H54 (cell line): Measurements from ENCODE around the gene LTA4H.
"Not testable (repeated sequence)": the region's sequence is repeated elsewhere in the genome, so short reads cannot be mapped to it uniquely, and the experiment has no call there.

Source experiments
- DNase-seq: peaks from one replicate; pipeline ENCODE4 v3.0.0; 2011; ENCODE audit warnings: low spot score, mixed read lengths; ENCODE audit not compliant: insufficient read length
- FAIRE-seq: peaks from 3 replicates; lab custom pipeline; 2011; peaks lifted over from hg19 to GRCh38; lab: Jason Lieb, UNC
- POLR2A ChIP-seq: IDR thresholded peaks from 2 replicates; pipeline ENCODE4 v1.6.1; 2011; ENCODE audit warnings: low read depth, mild to moderate bottlenecking, low read length

The LTA4H gene

GRCh38 chr12:95980437-95980836 is 55.0 kb downstream of the LTA4H start:
- no peak for TF ChIP-seq POLR2A
- DNase-seq (no peak), FAIRE-seq (no peak)

GRCh38 chr12:95978774-95979173 is 56.6 kb downstream of the LTA4H start:
- DNase-seq (no peak), FAIRE-seq (no peak)
- no peak for TF ChIP-seq POLR2A

- FAIRE-seq (no peak), DNase-seq (no peak)
- TF ChIP-seq POLR2A: no peak
These were observed 57.0 kb downstream of the LTA4H start for GRCh38 chr12:95978351-95978750.

- no peak for TF ChIP-seq POLR2A
- FAIRE-seq (no peak), DNase-seq (no peak)
These were observed 57.6 kb downstream of the LTA4H start for GRCh38 chr12:95977764-95978305.

GRCh38 chr12:95976416-95976832 is 59.0 kb downstream of the LTA4H start:
- no peak for DNase-seq
- no peak for FAIRE-seq
- no peak for TF ChIP-seq POLR2A

- no peak for TF ChIP-seq POLR2A
- DNase-seq: no peak
- FAIRE-seq: no peak
These were observed 59.9 kb downstream of the LTA4H start for GRCh38 chr12:95975491-95975890.

GRCh38 chr12:95974358-95974757 is 61.0 kb downstream of the LTA4H start:
- FAIRE-seq: no peak
- no peak for DNase-seq
- TF ChIP-seq POLR2A: no peak

- DNase-seq: no peak
These were observed 62.4 kb downstream of the LTA4H start for GRCh38 chr12:95972832-95973456.

GRCh38 chr12:95970905-95971304 is 64.5 kb downstream of the LTA4H start:
- no peak for DNase-seq
- TF ChIP-seq POLR2A: no peak
- no peak for FAIRE-seq

More at GRCh38 chr12:95972832-95973456, 62.4 kb downstream of the LTA4H start:
- no peak for TF ChIP-seq POLR2A
- FAIRE-seq: no peak

- not testable (repeated sequence) for DNase-seq, FAIRE-seq
These were observed 66.3 kb downstream of the LTA4H start for GRCh38 chr12:95969116-95969515.

- FAIRE-seq (no peak), DNase-seq (no peak)
- TF ChIP-seq POLR2A: no peak
These were observed 68.1 kb downstream of the LTA4H start for GRCh38 chr12:95967301-95967700.

- no peak for FAIRE-seq
- TF ChIP-seq POLR2A: no peak
- DNase-seq: no peak
These were observed 69.0 kb downstream of the LTA4H start for GRCh38 chr12:95966287-95966870.

GRCh38 chr12:95963096-95963495 is 72.3 kb downstream of the LTA4H start:
- FAIRE-seq (no peak), DNase-seq (no peak)
- TF ChIP-seq POLR2A: no peak

- DNase-seq: no peak
- FAIRE-seq: no peak
- TF ChIP-seq POLR2A: no peak
These were observed 73.2 kb downstream of the LTA4H start for GRCh38 chr12:95962222-95962621.

- DNase-seq (no peak), FAIRE-seq (no peak)
- TF ChIP-seq POLR2A: no peak
These were observed 75.1 kb downstream of the LTA4H start for GRCh38 chr12:95960241-95960640.
